Activated T-helper 1 cell treated with anti-CD3 and anti-CD28 coated beads, Interleukin-12 subunit alpha, Interleukin-12 subunit beta, Interleukin-2, Interleukin-4 antibody, amounts not matched to agents 30 ng/mL and 10 ng/mL and 1 ng/mL, durations not matched to agents 14 hours and 24 hours and 36 hours (primary cell): ENCODE data around the gene RUFY3. TPM values are rescaled to one million over a fixed set of nuclear protein-coding genes. Genes with fewer than 3 reads are reported as not detected.
A peak's percentile ranks its signal among the peaks of the same experiment; 100 is the strongest.
"Not testable (repeated sequence)": the region's sequence is repeated elsewhere in the genome, so short reads cannot be mapped to it uniquely, and the experiment has no call there.

Source experiments
- DNase-seq: peaks from one replicate; pipeline ENCODE4 v3.0.0; 2021; ENCODE audit warnings: low spot score
- H3K27ac Mint-ChIP-seq: one replicate; pipeline ENCODE4 v1.8.0; 2021; ENCODE audit warnings: mild to moderate bottlenecking, mixed read lengths
- H3K27me3 Mint-ChIP-seq: one replicate; pipeline ENCODE4 v1.8.0; 2022; ENCODE audit warnings: mild to moderate bottlenecking, moderate library complexity, mixed read lengths; ENCODE audit not compliant: insufficient read depth
- H3K36me3 Mint-ChIP-seq: one replicate; pipeline ENCODE4 v1.8.0; 2021; ENCODE audit warnings: low read depth, mixed read lengths
- H3K4me1 Mint-ChIP-seq: one replicate; pipeline ENCODE4 v1.8.0; 2021; ENCODE audit warnings: low read depth, mixed read lengths
- H3K4me3 Mint-ChIP-seq: one replicate; pipeline ENCODE4 v1.8.0; 2021; ENCODE audit warnings: mild to moderate bottlenecking, moderate library complexity, mixed read lengths
- H3K9me3 Mint-ChIP-seq: one replicate; pipeline ENCODE4 v1.8.0; 2021; ENCODE audit warnings: mixed read lengths
- intact Hi-C: fragments of 100-400 bp; cut with micrococcal nuclease; formaldehyde crosslinking; loops from one replicate; pipeline ENCODE4 v1.15.1; 2024
- total RNA-seq: library from RNA; stranded (reverse); gene quantifications from 2 replicates; pipeline ENCODE4 v1.2.3, GENCODE V29; 2022

The RUFY3 gene
- total RNA-seq = 12.5 and 13.4 TPM in 2 replicates

DNA sequence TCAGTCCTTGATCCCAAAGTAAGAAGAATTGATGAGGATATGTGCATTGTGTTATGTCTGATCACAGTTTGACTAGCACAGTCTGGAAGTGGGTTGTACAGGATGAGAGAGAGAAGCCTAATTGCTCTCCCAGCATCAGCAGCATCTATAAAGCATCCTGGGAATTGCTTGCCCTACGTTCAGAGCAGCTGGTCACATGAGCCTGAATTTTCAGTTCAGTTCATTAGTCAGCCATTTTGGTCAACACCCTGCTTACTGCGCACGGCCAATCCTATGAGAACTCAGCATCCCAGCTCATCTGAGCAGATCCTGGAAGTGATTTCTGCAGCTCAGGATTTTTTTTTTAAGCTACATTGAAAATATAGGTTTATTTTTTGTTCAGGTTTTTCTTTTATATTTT is at the start of gene RUFY3:
RUFY3 (plus strand) TSS at position 218 of the 400 bp plus-strand sequence. CDS start 610 bp downstream, outside the sequence.
- no peak within 1 kb of the TSS for H3K4me3 Mint-ChIP-seq
- intact Hi-C loops = no loop called here

DNA sequence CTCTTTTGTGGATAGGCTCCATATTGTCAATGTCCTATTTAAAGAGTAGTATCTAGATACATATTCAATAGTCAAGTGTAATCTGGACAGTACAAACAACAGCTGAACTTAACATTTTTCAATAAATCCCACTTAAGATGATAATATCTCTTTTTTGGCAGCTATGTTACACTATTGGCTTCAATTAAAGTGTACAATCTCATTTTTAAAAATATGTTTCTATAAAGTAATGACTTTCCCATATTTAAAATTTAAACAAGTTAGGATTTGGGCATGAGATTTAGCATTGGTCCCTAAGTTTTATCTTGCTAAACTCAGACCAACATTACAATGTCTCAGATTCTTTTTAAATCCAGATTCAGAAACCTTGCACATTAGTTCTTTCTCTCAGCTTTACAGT is 47.6 kb upstream of the RUFY3 start:
- Mint-ChIP-seq H3K9me3 (no peaks in the 10 kb centered on the region), H3K4me3 (no peak overlapping the region), H3K27me3 (peaks cover 15% of the 10 kb centered on the region), H3K4me1 (peaks cover 21% of the 10 kb centered on the region), H3K36me3 (no peaks in the 10 kb centered on the region), H3K27ac (no peak overlapping the region)
- intact Hi-C loops = no loop called here
- no peak for DNase-seq

More for the DNA sequence above, at the start of gene RUFY3:
- DNase-seq = no peak
- H3K36me3 Mint-ChIP-seq = no peaks in the 10 kb centered on the region
- H3K9me3 Mint-ChIP-seq = no peaks in the 10 kb centered on the region
- H3K4me1 Mint-ChIP-seq = peaks cover 15% of the 10 kb centered on the region
- H3K27me3 Mint-ChIP-seq = no peaks in the 10 kb centered on the region
- H3K27ac Mint-ChIP-seq = no peak within 1 kb of the TSS

- Mint-ChIP-seq H3K27ac (no peak overlapping the region), H3K36me3 (no peaks in the 10 kb centered on the region)
These were observed 47.0 kb upstream of the RUFY3 start for GRCh38 chr4:70674731-70675130.

DNA sequence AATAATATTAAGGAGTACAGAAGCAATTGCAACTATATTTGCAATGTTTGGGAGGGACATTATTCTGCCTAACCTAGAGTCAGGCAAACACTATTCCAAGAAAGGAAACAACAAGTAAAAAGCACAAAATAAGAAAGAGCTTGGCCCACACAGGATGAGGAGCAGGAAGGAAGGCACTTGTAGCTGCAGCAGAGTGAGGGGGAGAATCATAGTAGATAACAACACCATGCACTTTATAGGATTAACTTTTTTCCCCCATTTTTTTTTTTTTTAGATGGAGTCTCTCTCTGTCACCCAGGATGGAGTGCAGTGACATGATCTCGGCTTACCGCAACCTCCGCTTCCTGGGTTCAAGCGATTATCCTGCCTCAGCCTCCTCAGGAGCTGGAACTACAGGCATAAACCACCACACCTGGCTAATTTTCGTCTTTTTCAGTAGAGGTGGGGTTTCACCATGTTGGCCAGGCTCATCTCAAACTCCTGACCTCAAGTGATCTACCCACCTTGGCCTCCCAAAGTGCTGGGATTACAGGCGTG is 45.1 kb upstream of the RUFY3 start:
- Mint-ChIP-seq H3K4me1 (peaks cover 21% of the 10 kb centered on the region), H3K27ac (no peak overlapping the region), H3K9me3 (no peaks in the 10 kb centered on the region), H3K4me3 (no peak overlapping the region), H3K36me3 (no peaks in the 10 kb centered on the region), H3K27me3 (peaks cover 13% of the 10 kb centered on the region)
- intact Hi-C loops = no loop called here
- DNase-seq = no peak

More at GRCh38 chr4:70674731-70675130, 47.0 kb upstream of the RUFY3 start:
- Mint-ChIP-seq H3K4me3 (no peak overlapping the region), H3K4me1 (peaks cover 21% of the 10 kb centered on the region), H3K9me3 (no peaks in the 10 kb centered on the region), H3K27me3 (peaks cover 15% of the 10 kb centered on the region)
- DNase-seq = no peak
- intact Hi-C loops = no loop called here

GRCh38 chr4:70678383-70678999 is 43.3 kb upstream of the RUFY3 start:
- no peak overlapping the region for H3K4me3 Mint-ChIP-seq
- no peak overlapping the region for H3K27ac Mint-ChIP-seq

GRCh38 chr4:70680934-70681333 is 40.8 kb upstream of the RUFY3 start:
- no peak overlapping the region for H3K27ac Mint-ChIP-seq
- H3K27me3 Mint-ChIP-seq = peaks cover 2% of the 10 kb centered on the region
- H3K4me1 Mint-ChIP-seq = peaks cover 21% of the 10 kb centered on the region
- H3K9me3 Mint-ChIP-seq = no peaks in the 10 kb centered on the region
- no peak overlapping the region for H3K4me3 Mint-ChIP-seq
- intact Hi-C loops = no loop called here
- DNase-seq = no peak
- no peaks in the 10 kb centered on the region for H3K36me3 Mint-ChIP-seq

More at GRCh38 chr4:70678383-70678999, 43.3 kb upstream of the RUFY3 start:
- intact Hi-C loops = no loop called here
- Mint-ChIP-seq H3K27me3 (peaks cover 12% of the 10 kb centered on the region), H3K9me3 (no peaks in the 10 kb centered on the region), H3K4me1 (peaks cover 21% of the 10 kb centered on the region), H3K36me3 (no peaks in the 10 kb centered on the region)
- no peak for DNase-seq

DNA sequence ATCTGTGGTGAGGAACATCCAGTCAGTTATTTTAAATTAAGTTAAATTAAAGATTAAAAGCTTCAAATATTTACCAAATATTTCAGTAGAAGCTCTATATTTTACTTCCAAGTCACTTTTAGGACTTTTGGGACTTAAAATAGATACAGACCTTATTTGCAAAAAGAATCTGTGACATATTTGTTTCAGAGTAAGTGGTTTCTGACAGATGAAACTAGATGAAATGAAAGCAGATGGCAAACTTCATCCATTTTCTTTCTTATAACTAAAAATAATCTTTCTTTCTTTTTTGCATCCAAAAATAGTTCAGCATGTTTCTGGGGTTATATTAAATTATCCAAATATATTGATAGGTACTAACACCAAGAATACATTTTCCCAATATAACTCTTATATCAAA is 40.1 kb upstream of the RUFY3 start:
- no peak for DNase-seq
- peaks cover 16% of the 10 kb centered on the region for H3K4me1 Mint-ChIP-seq
- intact Hi-C loops = no loop called here
- no peak overlapping the region for H3K27ac Mint-ChIP-seq
- H3K36me3 Mint-ChIP-seq = no peaks in the 10 kb centered on the region
- H3K9me3 Mint-ChIP-seq = no peaks in the 10 kb centered on the region
- H3K4me3 Mint-ChIP-seq = no peak overlapping the region
- peaks cover 2% of the 10 kb centered on the region for H3K27me3 Mint-ChIP-seq

DNA sequence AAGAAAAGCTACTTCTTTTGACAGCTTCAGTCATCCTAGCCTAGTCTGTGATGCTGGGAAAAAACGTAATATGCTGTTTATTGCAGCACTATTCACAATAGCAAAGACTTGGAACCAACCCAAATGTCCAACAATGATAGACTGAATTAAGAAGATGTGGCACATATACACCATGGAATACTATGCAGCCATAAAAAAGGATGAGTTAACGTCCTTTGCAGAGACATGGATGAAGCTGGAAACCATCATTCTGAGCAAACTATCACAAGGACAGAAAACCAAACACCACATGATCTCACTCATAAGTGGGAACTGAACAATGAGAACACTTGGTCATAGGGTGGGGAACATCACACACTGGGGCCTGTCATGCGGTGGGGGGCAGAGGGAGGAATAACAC is 39.6 kb upstream of the RUFY3 start:
- H3K4me3 Mint-ChIP-seq, H3K27ac Mint-ChIP-seq, DNase-seq, H3K27me3 Mint-ChIP-seq, intact Hi-C loops, H3K36me3 Mint-ChIP-seq, H3K9me3 Mint-ChIP-seq: not testable (repeated sequence)
- H3K4me1 Mint-ChIP-seq = peaks cover 12% of the 10 kb centered on the region

GRCh38 chr4:70687392-70687791 is 34.4 kb upstream of the RUFY3 start:
- Mint-ChIP-seq H3K27me3 (peaks cover 2% of the 10 kb centered on the region), H3K4me3 (peak overlapping the region; percentile 99), H3K4me1 (peaks cover 33% of the 10 kb centered on the region), H3K36me3 (peaks cover 28% of the 10 kb centered on the region), H3K9me3 (no peaks in the 10 kb centered on the region), H3K27ac (peak overlapping the region; percentile 98)
- no peak for DNase-seq
- intact Hi-C loops = no loop called here

DNA sequence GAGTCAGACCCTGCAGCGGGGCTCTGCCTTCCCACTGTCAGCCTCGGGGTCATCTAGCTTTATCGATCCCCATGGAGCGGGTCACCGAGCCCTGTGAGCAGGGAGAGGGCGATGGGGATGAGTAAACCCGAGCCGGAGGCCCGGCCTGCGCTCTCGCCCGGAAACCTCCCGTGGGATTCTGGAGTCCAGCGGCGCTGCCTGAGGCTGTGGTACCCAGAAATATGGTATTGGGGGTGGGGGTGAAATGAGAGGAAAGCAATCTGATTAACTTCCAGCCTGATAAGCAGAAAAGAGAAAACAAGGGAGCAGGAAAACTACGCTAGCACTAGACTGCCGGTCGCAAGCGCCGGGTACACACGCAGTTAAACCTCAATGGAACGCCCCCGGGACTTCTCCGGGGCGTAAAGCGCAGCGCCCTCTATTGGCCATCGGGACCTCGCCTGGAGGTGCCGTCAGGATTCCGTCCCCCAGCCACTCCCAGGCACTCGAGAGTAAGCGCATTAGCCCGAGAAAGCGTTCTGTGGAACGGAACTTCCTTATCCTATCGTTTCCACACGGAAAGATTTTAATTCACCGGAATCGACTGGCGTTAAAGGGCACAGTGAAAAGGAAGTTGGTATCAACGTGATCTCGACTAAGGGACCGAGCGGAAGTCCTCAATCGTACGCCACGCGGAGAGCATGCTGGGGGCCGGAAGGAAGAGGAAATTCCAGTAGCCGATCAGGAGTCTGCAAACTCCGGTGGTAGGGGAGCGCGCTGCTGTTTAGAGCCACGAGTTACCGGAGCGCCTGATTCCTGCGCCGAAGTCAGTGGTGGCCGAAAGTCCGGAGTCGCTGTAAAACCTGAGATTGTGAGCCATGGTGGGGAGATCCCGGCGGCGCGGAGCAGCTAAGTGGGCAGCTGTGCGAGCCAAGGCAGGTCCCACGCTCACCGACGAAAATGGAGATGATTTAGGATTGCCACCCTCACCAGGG is 33.7 kb upstream of the RUFY3 start, which contains the start of gene UTP3:
UTP3 (plus strand) TSS at position 712 of the 974 bp plus-strand sequence; CDS start at position 858, 146 bp downstream.
- Mint-ChIP-seq H3K36me3 (peaks cover 28% of the 10 kb centered on the region), H3K27me3 (peaks cover 2% of the 10 kb centered on the region), H3K4me3 (peak within 1 kb of the TSS; percentile 99), H3K27ac (peak within 1 kb of the TSS; percentile 98), H3K4me1 (peaks cover 33% of the 10 kb centered on the region), H3K9me3 (no peaks in the 10 kb centered on the region)
- intact Hi-C loops = loop anchor here (1.0 to 2.0 kb wide), 10 partner anchors 17 to 319 kb away; partner anchors contain the start of genes DCK, GRSF1 and MOB1B
- DNase-seq = peak; percentile 88

- no peak for DNase-seq
- H3K36me3 Mint-ChIP-seq = peaks cover 28% of the 10 kb centered on the region
- no peaks in the 10 kb centered on the region for H3K9me3 Mint-ChIP-seq
- peak overlapping the region; percentile 99 for H3K4me3 Mint-ChIP-seq
- intact Hi-C loops = loop anchor here (1.0 to 2.0 kb wide), 10 partner anchors 16 to 318 kb away; partner anchors contain the start of genes DCK, GRSF1 and MOB1B
- peak overlapping the region; percentile 98 for H3K27ac Mint-ChIP-seq
- H3K4me1 Mint-ChIP-seq = peaks cover 33% of the 10 kb centered on the region
- H3K27me3 Mint-ChIP-seq = peaks cover 2% of the 10 kb centered on the region
These were observed 33.0 kb upstream of the RUFY3 start for GRCh38 chr4:70688795-70689231.

DNA sequence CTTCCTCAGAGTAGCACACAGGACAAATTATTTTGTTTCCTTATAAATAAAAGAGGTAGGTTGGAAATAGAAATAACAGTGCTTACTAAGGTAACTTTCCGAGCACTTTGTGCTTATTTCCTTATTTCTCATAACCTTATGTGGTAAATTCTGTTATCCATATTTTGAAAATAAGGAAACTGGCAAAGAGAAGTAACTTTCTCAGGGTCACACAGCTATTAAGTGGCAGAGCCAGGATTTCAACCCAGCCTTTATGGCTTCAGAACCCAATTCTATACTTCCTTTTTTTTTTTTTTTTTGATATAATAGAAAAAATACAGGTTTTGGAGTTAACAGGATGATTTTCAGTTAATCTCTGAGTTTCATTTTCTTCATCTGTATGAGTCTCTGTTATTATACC is 30.1 kb upstream of the RUFY3 start:
- H3K9me3 Mint-ChIP-seq = no peaks in the 10 kb centered on the region
- intact Hi-C loops = no loop called here

More for the DNA sequence above, 30.1 kb upstream of the RUFY3 start:
- H3K27ac Mint-ChIP-seq = no peak overlapping the region
- H3K27me3 Mint-ChIP-seq = no peaks in the 10 kb centered on the region
- H3K4me3 Mint-ChIP-seq = no peak overlapping the region
- H3K36me3 Mint-ChIP-seq = peaks cover 28% of the 10 kb centered on the region
- peaks cover 33% of the 10 kb centered on the region for H3K4me1 Mint-ChIP-seq
- DNase-seq = no peak
